Uterus (tissue), 2 donors: ENCODE results near the gene LRRC56.

Experiments
- POLR2A ChIP-seq, 2 donors: fragments of 450-650 bp; IDR thresholded peaks; one replicate each; pipeline ENCODE4 v1.6.1; 2016; ENCODE audit warnings: antibody characterized with exemption in 2 of 2, mild to moderate bottlenecking in 1 of 2, moderate library complexity in 1 of 2
- TF ChIP-seq, protein P1 (sequence below), 4 experiments: fragments of 200-600 bp in 2 of 4; fragments of 450-650 bp in 2 of 4; sonication (generic) in 2 of 4; IDR thresholded peaks; one replicate each; pipeline ENCODE4 v1.5.1; 2016 to 2019; ENCODE audit warnings: antibody characterized with exemption in 4 of 4, mild to moderate bottlenecking in 2 of 4, moderate library complexity in 1 of 4

DNA sequence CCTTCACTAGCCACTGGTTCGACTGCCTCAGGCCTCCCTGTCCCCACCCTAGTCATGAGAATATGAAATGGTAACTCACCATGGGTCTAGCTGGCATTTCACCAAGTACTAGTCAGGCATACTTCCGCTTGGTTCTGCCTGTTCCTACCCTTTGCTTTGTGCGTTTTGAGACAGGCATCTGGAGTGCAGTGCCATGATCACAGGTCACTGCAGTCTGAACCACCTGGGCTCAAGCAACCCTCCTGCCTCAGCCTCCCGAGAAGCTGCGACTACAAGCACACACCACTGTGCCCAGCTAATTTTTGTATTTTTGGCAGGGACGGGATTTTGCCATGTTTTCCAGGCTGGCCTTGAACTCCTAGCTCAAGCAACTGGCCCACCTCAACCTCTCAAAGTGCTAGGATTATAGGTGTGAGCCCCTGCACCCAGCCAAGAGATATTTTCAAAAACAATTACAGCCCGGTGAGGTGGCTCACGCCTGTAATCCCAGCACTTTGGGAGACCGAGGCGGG, 16.1 kb upstream of the LRRC56 start:
- TF ChIP-seq, protein P1, sequence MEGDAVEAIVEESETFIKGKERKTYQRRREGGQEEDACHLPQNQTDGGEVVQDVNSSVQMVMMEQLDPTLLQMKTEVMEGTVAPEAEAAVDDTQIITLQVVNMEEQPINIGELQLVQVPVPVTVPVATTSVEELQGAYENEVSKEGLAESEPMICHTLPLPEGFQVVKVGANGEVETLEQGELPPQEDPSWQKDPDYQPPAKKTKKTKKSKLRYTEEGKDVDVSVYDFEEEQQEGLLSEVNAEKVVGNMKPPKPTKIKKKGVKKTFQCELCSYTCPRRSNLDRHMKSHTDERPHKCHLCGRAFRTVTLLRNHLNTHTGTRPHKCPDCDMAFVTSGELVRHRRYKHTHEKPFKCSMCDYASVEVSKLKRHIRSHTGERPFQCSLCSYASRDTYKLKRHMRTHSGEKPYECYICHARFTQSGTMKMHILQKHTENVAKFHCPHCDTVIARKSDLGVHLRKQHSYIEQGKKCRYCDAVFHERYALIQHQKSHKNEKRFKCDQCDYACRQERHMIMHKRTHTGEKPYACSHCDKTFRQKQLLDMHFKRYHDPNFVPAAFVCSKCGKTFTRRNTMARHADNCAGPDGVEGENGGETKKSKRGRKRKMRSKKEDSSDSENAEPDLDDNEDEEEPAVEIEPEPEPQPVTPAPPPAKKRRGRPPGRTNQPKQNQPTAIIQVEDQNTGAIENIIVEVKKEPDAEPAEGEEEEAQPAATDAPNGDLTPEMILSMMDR (IDR thresholded peaks at IDR 0.05) = no peak
- no peak for TF ChIP-seq POLR2A (IDR thresholded peaks at IDR 0.05)
